Embryonic facial prominence (tissue), 1 donor: ENCODE data around the gene RNU5B-1.

Experiments
- DNase-seq: peaks from one replicate; pipeline ENCODE4 v3.0.0-alpha.2; 2016; ENCODE audit errors: extremely low spot score

Gene RNU5B-1

GRCh38 chr15:65289261-65289854 is 15.1 kb upstream of the RNU5B-1 start:
- no peak for DNase-seq

GRCh38 chr15:65290228-65290627 is 14.2 kb upstream of the RNU5B-1 start:
- no peak for DNase-seq

- DNase-seq, result no peak
Measured at GRCh38 chr15:65292938-65293518, 11.4 kb upstream of the RNU5B-1 start.

- DNase-seq, result no peak
Measured at GRCh38 chr15:65298731-65299130, 5.7 kb upstream of the RNU5B-1 start.

GRCh38 chr15:65300924-65301441 is 3.5 kb upstream of the RNU5B-1 start:
- no peak for DNase-seq

GRCh38 chr15:65302061-65302460 is 2.4 kb upstream of the RNU5B-1 start:
- DNase-seq, result no peak

- peak; percentile 63 for DNase-seq
Measured at GRCh38 chr15:65303687-65304380, 643 bp upstream of the RNU5B-1 start.

- DNase-seq, result no peak
Measured at GRCh38 chr15:65305150-65305758, 777 bp downstream of the RNU5B-1 start.

- no peak for DNase-seq
Measured at GRCh38 chr15:65305776-65306175, 1.3 kb downstream of the RNU5B-1 start.

- DNase-seq, result no peak
Measured at GRCh38 chr15:65306551-65306950, 2.1 kb downstream of the RNU5B-1 start.

GRCh38 chr15:65307978-65308377 is 3.5 kb downstream of the RNU5B-1 start:
- no peak for DNase-seq

GRCh38 chr15:65309882-65310418 is 5.5 kb downstream of the RNU5B-1 start:
- no peak for DNase-seq

- DNase-seq, result no peak
Measured at GRCh38 chr15:65310431-65311137, 6.1 kb downstream of the RNU5B-1 start.

GRCh38 chr15:65311760-65312159 is 7.3 kb downstream of the RNU5B-1 start:
- DNase-seq, result no peak

GRCh38 chr15:65312400-65312916 is 8.0 kb downstream of the RNU5B-1 start:
- DNase-seq, result no peak

GRCh38 chr15:65318870-65319356 is 14.4 kb downstream of the RNU5B-1 start:
- DNase-seq, result peak; percentile 73

GRCh38 chr15:65323071-65323511 is 18.6 kb downstream of the RNU5B-1 start:
- DNase-seq, result no peak

- DNase-seq, result no peak
Measured at GRCh38 chr15:65326117-65326526, 21.6 kb downstream of the RNU5B-1 start.

- no peak for DNase-seq
Measured at GRCh38 chr15:65326818-65327217, 22.3 kb downstream of the RNU5B-1 start.

GRCh38 chr15:65327651-65328393 is 23.3 kb downstream of the RNU5B-1 start:
- DNase-seq, result no peak
